Measurements from ENCODE around the gene PAX6.

Gene PAX6

GRCh38 chr11:31792456-31792855 is 18.7 kb downstream of the PAX6 start:
- TF ChIP-seq YY1 (IDR thresholded peaks at IDR 0.05; ENCODE audit: insufficient read depth, insufficient read length) (no peak), ZNF274 (IDR thresholded peaks at IDR 0.05; ENCODE audit: low read depth, low read length) (no peak), SUZ12 (IDR thresholded peaks at IDR 0.05; ENCODE audit: extremely low read depth, insufficient read depth, insufficient read length) (no peak)
- Histone ChIP-seq H3K4me3 (ENCODE audit: insufficient read length, low read depth) (no peak overlapping the region), H3K9me3 (ENCODE audit: insufficient read depth, low read length) (no peaks in the 10 kb centered on the region), H3K36me3 (ENCODE audit: insufficient read depth, insufficient read length, low read length) (no peaks in the 10 kb centered on the region), H3K4me1 (ENCODE audit: insufficient read depth, insufficient read length) (no peaks in the 10 kb centered on the region), H3K27me3 (ENCODE audit: insufficient read depth, insufficient read length) (peaks cover 22% of the 10 kb centered on the region), H3K9ac (ENCODE audit: insufficient read length, low read depth) (no peak overlapping the region)
- DNase-seq (ENCODE audit: low read depth, low spot score), result no peak

GRCh38 chr11:31792036-31792435 is 19.1 kb downstream of the PAX6 start:
- peaks cover 18% of the 10 kb centered on the region for H3K27me3 ChIP-seq (ENCODE audit: insufficient read depth, insufficient read length)
- no peaks in the 10 kb centered on the region for H3K36me3 ChIP-seq (ENCODE audit: insufficient read depth, insufficient read length, low read length)
- H3K4me3 ChIP-seq (ENCODE audit: insufficient read length, low read depth), result no peak overlapping the region
- H3K9ac ChIP-seq (ENCODE audit: insufficient read length, low read depth), result no peak overlapping the region
- no peak for DNase-seq (ENCODE audit: low read depth, low spot score)
- H3K4me1 ChIP-seq (ENCODE audit: insufficient read depth, insufficient read length), result no peaks in the 10 kb centered on the region
- no peaks in the 10 kb centered on the region for H3K9me3 ChIP-seq (ENCODE audit: insufficient read depth, low read length)
- no peak for TF ChIP-seq YY1 (IDR thresholded peaks at IDR 0.05; ENCODE audit: insufficient read depth, insufficient read length)
- TF ChIP-seq SUZ12 (IDR thresholded peaks at IDR 0.05; ENCODE audit: extremely low read depth, insufficient read depth, insufficient read length), result no peak
- TF ChIP-seq ZNF274 (IDR thresholded peaks at IDR 0.05; ENCODE audit: low read depth, low read length), result no peak

GRCh38 chr11:31790649-31791048 is 20.5 kb downstream of the PAX6 start:
- Histone ChIP-seq H3K9ac (ENCODE audit: insufficient read length, low read depth) (no peak overlapping the region), H3K36me3 (ENCODE audit: insufficient read depth, insufficient read length, low read length) (no peaks in the 10 kb centered on the region)
- no peak for TF ChIP-seq ZNF274 (IDR thresholded peaks at IDR 0.05; ENCODE audit: low read depth, low read length)
- TF ChIP-seq YY1 (IDR thresholded peaks at IDR 0.05; ENCODE audit: insufficient read depth, insufficient read length), result no peak
- TF ChIP-seq SUZ12 (IDR thresholded peaks at IDR 0.05; ENCODE audit: extremely low read depth, insufficient read depth, insufficient read length), result no peak

GRCh38 chr11:31788085-31788484 is 23.0 kb downstream of the PAX6 start:
- Histone ChIP-seq H3K4me1 (ENCODE audit: insufficient read depth, insufficient read length) (no peaks in the 10 kb centered on the region), H3K27me3 (ENCODE audit: insufficient read depth, insufficient read length) (no peaks in the 10 kb centered on the region), H3K36me3 (ENCODE audit: insufficient read depth, insufficient read length, low read length) (no peaks in the 10 kb centered on the region), H3K4me3 (ENCODE audit: insufficient read length, low read depth) (no peak overlapping the region), H3K9ac (ENCODE audit: insufficient read length, low read depth) (no peak overlapping the region), H3K9me3 (ENCODE audit: insufficient read depth, low read length) (no peaks in the 10 kb centered on the region)
- DNase-seq (ENCODE audit: low read depth, low spot score), result no peak
- TF ChIP-seq ZNF274 (IDR thresholded peaks at IDR 0.05; ENCODE audit: low read depth, low read length) (no peak), YY1 (IDR thresholded peaks at IDR 0.05; ENCODE audit: insufficient read depth, insufficient read length) (no peak), SUZ12 (IDR thresholded peaks at IDR 0.05; ENCODE audit: extremely low read depth, insufficient read depth, insufficient read length) (no peak)

More at GRCh38 chr11:31790649-31791048, 20.5 kb downstream of the PAX6 start:
- no peak for DNase-seq (ENCODE audit: low read depth, low spot score)
- Histone ChIP-seq H3K27me3 (ENCODE audit: insufficient read depth, insufficient read length) (peaks cover 6% of the 10 kb centered on the region), H3K4me3 (ENCODE audit: insufficient read length, low read depth) (no peak overlapping the region), H3K4me1 (ENCODE audit: insufficient read depth, insufficient read length) (no peaks in the 10 kb centered on the region), H3K9me3 (ENCODE audit: insufficient read depth, low read length) (no peaks in the 10 kb centered on the region)

- Histone ChIP-seq H3K9ac (ENCODE audit: insufficient read length, low read depth) (no peak overlapping the region), H3K4me3 (ENCODE audit: insufficient read length, low read depth) (no peak overlapping the region), H3K36me3 (ENCODE audit: insufficient read depth, insufficient read length, low read length) (no peaks in the 10 kb centered on the region), H3K4me1 (ENCODE audit: insufficient read depth, insufficient read length) (no peaks in the 10 kb centered on the region), H3K27me3 (ENCODE audit: insufficient read depth, insufficient read length) (no peaks in the 10 kb centered on the region), H3K9me3 (ENCODE audit: insufficient read depth, low read length) (no peaks in the 10 kb centered on the region)
- no peak for DNase-seq (ENCODE audit: low read depth, low spot score)
- no peak for TF ChIP-seq YY1 (IDR thresholded peaks at IDR 0.05; ENCODE audit: insufficient read depth, insufficient read length)
Measured at GRCh38 chr11:31786996-31787685, 24.0 kb downstream of the PAX6 start.

- H3K27me3 ChIP-seq (ENCODE audit: insufficient read depth, insufficient read length), result no peaks in the 10 kb centered on the region
Measured at GRCh38 chr11:31784611-31785010, 26.5 kb downstream of the PAX6 start.

GRCh38 chr11:31783252-31783651 is 27.9 kb downstream of the PAX6 start:
- DNase-seq (ENCODE audit: low read depth, low spot score), result no peak
- Histone ChIP-seq H3K9ac (ENCODE audit: insufficient read length, low read depth) (no peak overlapping the region), H3K9me3 (ENCODE audit: insufficient read depth, low read length) (no peaks in the 10 kb centered on the region), H3K4me3 (ENCODE audit: insufficient read length, low read depth) (no peak overlapping the region), H3K4me1 (ENCODE audit: insufficient read depth, insufficient read length) (no peaks in the 10 kb centered on the region), H3K27me3 (ENCODE audit: insufficient read depth, insufficient read length) (no peaks in the 10 kb centered on the region), H3K36me3 (ENCODE audit: insufficient read depth, insufficient read length, low read length) (no peaks in the 10 kb centered on the region)
- TF ChIP-seq SUZ12 (IDR thresholded peaks at IDR 0.05; ENCODE audit: extremely low read depth, insufficient read depth, insufficient read length), result no peak
- TF ChIP-seq YY1 (IDR thresholded peaks at IDR 0.05; ENCODE audit: insufficient read depth, insufficient read length), result no peak
- TF ChIP-seq ZNF274 (IDR thresholded peaks at IDR 0.05; ENCODE audit: low read depth, low read length), result no peak

More at GRCh38 chr11:31784611-31785010, 26.5 kb downstream of the PAX6 start:
- H3K4me1 ChIP-seq (ENCODE audit: insufficient read depth, insufficient read length), result no peaks in the 10 kb centered on the region
- no peak overlapping the region for H3K4me3 ChIP-seq (ENCODE audit: insufficient read length, low read depth)
- DNase-seq (ENCODE audit: low read depth, low spot score), result no peak
- no peaks in the 10 kb centered on the region for H3K36me3 ChIP-seq (ENCODE audit: insufficient read depth, insufficient read length, low read length)
- no peak for TF ChIP-seq ZNF274 (IDR thresholded peaks at IDR 0.05; ENCODE audit: low read depth, low read length)
- TF ChIP-seq SUZ12 (IDR thresholded peaks at IDR 0.05; ENCODE audit: extremely low read depth, insufficient read depth, insufficient read length), result no peak
- no peak for TF ChIP-seq YY1 (IDR thresholded peaks at IDR 0.05; ENCODE audit: insufficient read depth, insufficient read length)
- no peaks in the 10 kb centered on the region for H3K9me3 ChIP-seq (ENCODE audit: insufficient read depth, low read length)
- H3K9ac ChIP-seq (ENCODE audit: insufficient read length, low read depth), result no peak overlapping the region
